HEK293 (cell line): Measurements from ENCODE around the gene APOBEC4.

Experiments
- RBAK ChIP-seq: fragments of 450-650 bp; formaldehyde crosslinking; IDR thresholded peaks from 2 replicates; pipeline ENCODE4 v1.5.1; 2016; ENCODE audit warnings: missing biosample characterization, missing genetic modification characterization
- REST ChIP-seq: fragments of 450-650 bp; formaldehyde crosslinking; IDR thresholded peaks from 2 replicates; pipeline ENCODE4 v1.5.1; 2016; ENCODE audit warnings: missing biosample characterization, missing genetic modification characterization
- ZBTB1 ChIP-seq: fragments of 450-650 bp; formaldehyde crosslinking; IDR thresholded peaks from 2 replicates; pipeline ENCODE4 v1.5.1; 2016; ENCODE audit warnings: missing biosample characterization, missing genetic modification characterization
- ZNF274 ChIP-seq, 2 experiments: fragments of 200-500 bp in 1 of 2; fragments of 450-650 bp in 1 of 2; sonication (Bioruptor generic) in 1 of 2; formaldehyde crosslinking in 1 of 2; IDR thresholded peaks; 2 replicates each; pipeline versions ENCODE4 v1.5.1 to v1.6.1; 2014 to 2016; ENCODE audit warnings: borderline replicate concordance in 1 of 2, inconsistent platforms in 1 of 2, low read length in 1 of 2, missing biosample characterization in 1 of 2, missing genetic modification characterization in 1 of 2
- ZNF354C ChIP-seq: fragments of 450-650 bp; formaldehyde crosslinking; IDR thresholded peaks from 2 replicates; pipeline ENCODE4 v1.5.1; 2016; ENCODE audit warnings: missing biosample characterization, missing genetic modification characterization, low read depth, borderline replicate concordance
- ZNF548 ChIP-seq: fragments of 450-650 bp; formaldehyde crosslinking; IDR thresholded peaks from 2 replicates; pipeline ENCODE4 v1.5.1; 2016; ENCODE audit warnings: missing biosample characterization, missing genetic modification characterization
- ZNF626 ChIP-seq: fragments of 450-650 bp; sonication (Bioruptor Pico); formaldehyde crosslinking; IDR thresholded peaks from 2 replicates; pipeline ENCODE4 v1.5.1; 2018; ENCODE audit warnings: missing biosample characterization, missing genetic modification characterization, inconsistent platforms
- ZNF660 ChIP-seq: fragments of 450-650 bp; IDR thresholded peaks from 2 replicates; pipeline ENCODE4 v1.5.1; 2018; ENCODE audit warnings: missing biosample characterization, mild to moderate bottlenecking, missing genetic modification characterization
- TF ChIP-seq, protein P1 (sequence below): fragments of 450-650 bp; formaldehyde crosslinking; IDR thresholded peaks from 2 replicates; pipeline ENCODE4 v1.5.1; 2016; ENCODE audit warnings: missing biosample characterization, missing genetic modification characterization
- TF ChIP-seq, protein P2 (sequence below): fragments of 450-650 bp; formaldehyde crosslinking; IDR thresholded peaks from 2 replicates; pipeline ENCODE4 v1.5.1; 2017; ENCODE audit warnings: missing biosample characterization, missing genetic modification characterization

- no peak for TF ChIP-seq ZNF548
- no peak for TF ChIP-seq REST
- TF ChIP-seq ZNF660: no peak
- no peak for TF ChIP-seq ZNF274 (IDR thresholded peaks at IDR 0.05; ENCODE audit: low read length)
- no peak for TF ChIP-seq ZNF274 (tag by site-specific recombination; IDR thresholded peaks at IDR 0.05; ENCODE audit: borderline replicate concordance)
- TF ChIP-seq, protein P1, sequence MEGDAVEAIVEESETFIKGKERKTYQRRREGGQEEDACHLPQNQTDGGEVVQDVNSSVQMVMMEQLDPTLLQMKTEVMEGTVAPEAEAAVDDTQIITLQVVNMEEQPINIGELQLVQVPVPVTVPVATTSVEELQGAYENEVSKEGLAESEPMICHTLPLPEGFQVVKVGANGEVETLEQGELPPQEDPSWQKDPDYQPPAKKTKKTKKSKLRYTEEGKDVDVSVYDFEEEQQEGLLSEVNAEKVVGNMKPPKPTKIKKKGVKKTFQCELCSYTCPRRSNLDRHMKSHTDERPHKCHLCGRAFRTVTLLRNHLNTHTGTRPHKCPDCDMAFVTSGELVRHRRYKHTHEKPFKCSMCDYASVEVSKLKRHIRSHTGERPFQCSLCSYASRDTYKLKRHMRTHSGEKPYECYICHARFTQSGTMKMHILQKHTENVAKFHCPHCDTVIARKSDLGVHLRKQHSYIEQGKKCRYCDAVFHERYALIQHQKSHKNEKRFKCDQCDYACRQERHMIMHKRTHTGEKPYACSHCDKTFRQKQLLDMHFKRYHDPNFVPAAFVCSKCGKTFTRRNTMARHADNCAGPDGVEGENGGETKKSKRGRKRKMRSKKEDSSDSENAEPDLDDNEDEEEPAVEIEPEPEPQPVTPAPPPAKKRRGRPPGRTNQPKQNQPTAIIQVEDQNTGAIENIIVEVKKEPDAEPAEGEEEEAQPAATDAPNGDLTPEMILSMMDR (tag by site-specific recombination): no peak
- TF ChIP-seq RBAK (tag by site-specific recombination): no peak
- TF ChIP-seq ZNF626 (tag by site-specific recombination): no peak
- no peak for TF ChIP-seq ZNF354C (tag by site-specific recombination)
- TF ChIP-seq, protein P2, sequence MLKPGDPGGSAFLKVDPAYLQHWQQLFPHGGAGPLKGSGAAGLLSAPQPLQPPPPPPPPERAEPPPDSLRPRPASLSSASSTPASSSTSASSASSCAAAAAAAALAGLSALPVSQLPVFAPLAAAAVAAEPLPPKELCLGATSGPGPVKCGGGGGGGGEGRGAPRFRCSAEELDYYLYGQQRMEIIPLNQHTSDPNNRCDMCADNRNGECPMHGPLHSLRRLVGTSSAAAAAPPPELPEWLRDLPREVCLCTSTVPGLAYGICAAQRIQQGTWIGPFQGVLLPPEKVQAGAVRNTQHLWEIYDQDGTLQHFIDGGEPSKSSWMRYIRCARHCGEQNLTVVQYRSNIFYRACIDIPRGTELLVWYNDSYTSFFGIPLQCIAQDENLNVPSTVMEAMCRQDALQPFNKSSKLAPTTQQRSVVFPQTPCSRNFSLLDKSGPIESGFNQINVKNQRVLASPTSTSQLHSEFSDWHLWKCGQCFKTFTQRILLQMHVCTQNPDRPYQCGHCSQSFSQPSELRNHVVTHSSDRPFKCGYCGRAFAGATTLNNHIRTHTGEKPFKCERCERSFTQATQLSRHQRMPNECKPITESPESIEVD (tag by site-specific recombination): no peak
- no peak for TF ChIP-seq ZBTB1
These were observed 7.6 kb downstream of the APOBEC4 start for GRCh38 chr1:183645531-183645930.
